HCT116 (cell line): ENCODE results near the gene CIP2A. TPM values are rescaled to one million over a fixed set of nuclear protein-coding genes. Genes with fewer than 3 reads are reported as not detected.

Source experiments
- ATAC-seq: fragments of 200-7000 bp; cut with Tn5 transposase; 2 replicates; pipeline ENCODE4 v1.9.1; 2020; ENCODE audit warnings: mild to moderate bottlenecking, moderate library complexity
- BruUV-seq: library from RNA; stranded (reverse); fragments of 400-500 nt; replicated peaks from 2 replicates; lab custom pipeline; 2021; lab: Mats Ljungman, UMichigan
- CTCF ChIA-PET: fragments of 300-600 bp; sonication (Branson Sonifier 250); formaldehyde crosslinking; loops from one replicate; lab custom pipeline; 2021; ENCODE audit warnings: antibody characterized with exemption; lab: Charles Lee
- POLR2A ChIA-PET: fragments of 300-600, 350-600 bp; sonication (Branson Sonifier 250); formaldehyde crosslinking; loops from one replicate; lab custom pipeline; 2021; ENCODE audit warnings: antibody characterized with exemption; lab: Charles Lee
- RAD21 ChIA-PET, 2 experiments: fragments of 300-600 bp; sonication (Branson Sonifier 250); formaldehyde crosslinking; loops; one replicate each; lab custom pipeline; 2023; ENCODE audit warnings: low total read pairs in 2 of 2; ENCODE audit not compliant: uncharacterized antibody in 2 of 2, unreplicated experiment in 2 of 2, low non-redundant PET in 1 of 2; lab: Charles Lee
- DNase-seq: peaks from one replicate; pipeline ENCODE4 v3.0.0-alpha.2; 2010; ENCODE audit warnings: low read depth, low spot score
- H2AFZ ChIP-seq: fragments of 200-600 bp; shearing (Covaris generic), sonication (generic); 2 replicates; pipeline ENCODE4 v1.6.1; 2017; ENCODE audit warnings: low read depth, mixed run types, mixed read lengths, antibody characterized with exemption, low read length; ENCODE audit not compliant: poor library complexity, severe bottlenecking
- H3K27ac ChIP-seq: 2 replicates; pipeline ENCODE4 v1.5.1; 2012; ENCODE audit warnings: low read depth, low read length
- H3K27me3 ChIP-seq: fragments of 200-600 bp; sonication (generic); 2 replicates; pipeline ENCODE4 v1.6.1; 2016; ENCODE audit warnings: mixed run types, low read length, mixed read lengths; ENCODE audit not compliant: insufficient read depth
- H3K36me3 ChIP-seq, 2 experiments: fragments of 200-500 bp in 1 of 2; fragments of 200-600 bp in 1 of 2; sonication (Bioruptor generic) in 1 of 2; sonication (generic) in 1 of 2; 2 replicates each; pipeline versions ENCODE4 v1.5.1 to v1.6.1; 2014 to 2016; ENCODE audit warnings: low read length in 2 of 2, inconsistent platforms in 1 of 2, mixed read lengths in 1 of 2, mixed run types in 1 of 2; ENCODE audit not compliant: insufficient read depth in 2 of 2, control insufficient read depth in 1 of 2
- H3K4me1 ChIP-seq, 2 experiments: fragments of 200-600 bp in 1 of 2; sonication (generic) in 1 of 2; 2 replicates each; pipeline versions ENCODE4 v1.5.1 to v1.6.1; 2012 to 2017; ENCODE audit warnings: low read length in 2 of 2, inconsistent platforms in 1 of 2, mild to moderate bottlenecking in 1 of 2, mixed read lengths in 1 of 2, mixed run types in 1 of 2, moderate library complexity in 1 of 2; ENCODE audit not compliant: insufficient read depth in 2 of 2, control insufficient read depth in 1 of 2
- H3K4me2 ChIP-seq: fragments of 200-600 bp; sonication (generic); 2 replicates; pipeline ENCODE4 v1.6.1; 2017; ENCODE audit warnings: mixed run types, low read length, mixed read lengths
- H3K4me3 ChIP-seq, 2 experiments: fragments of 200-600 bp in 1 of 2; sonication (generic) in 1 of 2; replicated peaks in 1 of 2; 2 replicates each; pipeline ENCODE4 v1.5.1; 2011 to 2016; ENCODE audit warnings: low read length in 2 of 2, control low read depth in 1 of 2, low read depth in 1 of 2, mild to moderate bottlenecking in 1 of 2, mixed read lengths in 1 of 2, mixed run types in 1 of 2
- H3K79me2 ChIP-seq: fragments of 200-600 bp; sonication (generic); 2 replicates; pipeline ENCODE4 v1.6.1; 2017; ENCODE audit warnings: mild to moderate bottlenecking, mixed run types, low read length, moderate library complexity, mixed read lengths; ENCODE audit not compliant: insufficient read depth
- H3K9ac ChIP-seq: fragments of 200-600 bp; sonication (generic); 2 replicates; pipeline ENCODE4 v1.6.1; 2016; ENCODE audit warnings: low read length, mixed read lengths
- H3K9me2 ChIP-seq: fragments of 200-600 bp; sonication (generic), shearing (Covaris generic); 2 replicates; pipeline ENCODE4 v1.6.1; 2017; ENCODE audit warnings: mixed run types, mild to moderate bottlenecking, moderate library complexity; ENCODE audit not compliant: insufficient read depth
- H3K9me3 ChIP-seq, 2 experiments: fragments of 200-500 bp in 1 of 2; fragments of 200-600 bp in 1 of 2; sonication (Bioruptor generic) in 1 of 2; sonication (generic) in 1 of 2; 2 replicates each; pipeline ENCODE4 v1.6.1; 2014 to 2017; ENCODE audit warnings: low read length in 2 of 2, mixed read lengths in 2 of 2, inconsistent platforms in 1 of 2, low read depth in 1 of 2, mild to moderate bottlenecking in 1 of 2, mixed run types in 1 of 2, moderate library complexity in 1 of 2; ENCODE audit not compliant: control insufficient read depth in 1 of 2, insufficient read depth in 1 of 2
- H4K20me1 ChIP-seq: fragments of 200-600 bp; sonication (generic), shearing (Covaris generic); 2 replicates; pipeline ENCODE4 v1.6.1; 2017; ENCODE audit warnings: mixed run types, mild to moderate bottlenecking, moderate library complexity; ENCODE audit not compliant: insufficient read depth
- CBX3 ChIP-seq: IDR thresholded peaks from 2 replicates; pipeline ENCODE4 v1.6.1; 2012; ENCODE audit warnings: low read depth
- CEBPB ChIP-seq: IDR thresholded peaks from 2 replicates; pipeline ENCODE4 v1.6.1; 2012; ENCODE audit warnings: low read depth
- EGR1 ChIP-seq: IDR thresholded peaks from 2 replicates; pipeline ENCODE4 v1.6.1; 2012; ENCODE audit warnings: low read depth
- EZH2phosphoT487 ChIP-seq: fragments of 200-600 bp; IDR thresholded peaks from 2 replicates; pipeline ENCODE4 v1.6.1; 2018; ENCODE audit warnings: antibody characterized with exemption, borderline replicate concordance
- FOSL1 ChIP-seq: IDR thresholded peaks from 2 replicates; pipeline ENCODE4 v1.6.1; 2012; ENCODE audit warnings: low read depth
- MAX ChIP-seq: IDR thresholded peaks from 2 replicates; pipeline ENCODE4 v1.6.1; 2012
- REST ChIP-seq: IDR thresholded peaks from 2 replicates; pipeline ENCODE4 v1.6.1; 2012; ENCODE audit warnings: low read depth
- TCF7L2 ChIP-seq: IDR thresholded peaks from 2 replicates; pipeline ENCODE4 v1.7.0; 2011; ENCODE audit warnings: borderline replicate concordance, inconsistent platforms; ENCODE audit not compliant: insufficient read depth, insufficient read length; ENCODE audit errors: extremely low read depth
- intact Hi-C: fragments of 100-400 bp; cut with micrococcal nuclease; formaldehyde crosslinking; loops from 2 replicates; pipeline ENCODE4 v1.10.0; 2022
- total RNA-seq: library from RNA; stranded (reverse); gene quantifications from one replicate; pipeline ENCODE4 v1.2.1, GENCODE V29; 2021; ENCODE audit not compliant: unreplicated experiment

The CIP2A gene
- total RNA-seq, 1 experiment from 2014 or later, result 41.6 TPM

GRCh38 chr3:108524537-108524936, 64.7 kb downstream of the CIP2A start:
- no peak for TF ChIP-seq MAX
- no peak for TF ChIP-seq CBX3
- no peak for TF ChIP-seq CEBPB
- TF ChIP-seq FOSL1, result no peak
- no peak for TF ChIP-seq REST
- no peak for TF ChIP-seq TCF7L2
- no peak for TF ChIP-seq EGR1
- TF ChIP-seq EZH2phosphoT487, result no peak
- H3K36me3 ChIP-seq, result no peaks in the 10 kb centered on the region
- H3K9me2 ChIP-seq, result no peaks in the 10 kb centered on the region
- H2AFZ ChIP-seq, result no peak overlapping the region
- H3K4me3 ChIP-seq, result no peak overlapping the region
- no TSS peak for BruUV-seq
- ChIA-PET CTCF (no interaction called here), RAD21 (no interaction called here), POLR2A (no interaction called here)
- H3K27me3 ChIP-seq, result no peaks in the 10 kb centered on the region
- DNase-seq (no peak), ATAC-seq (no peak)
- H4K20me1 ChIP-seq, result no peaks in the 10 kb centered on the region
- intact Hi-C loops, result no loop called here
- no peaks in the 10 kb centered on the region for H3K4me1 ChIP-seq
- no peaks in the 10 kb centered on the region for H3K79me2 ChIP-seq
- H3K9ac ChIP-seq, result no peak overlapping the region
- H3K4me2 ChIP-seq, result no peak overlapping the region
- no peak overlapping the region for H3K27ac ChIP-seq
- H3K9me3 ChIP-seq, result no peaks in the 10 kb centered on the region
